OCI-M2 (cell line): ENCODE results near the gene RNF151.
"Not testable (repeated sequence)": the region's sequence is repeated elsewhere in the genome, so short reads cannot be mapped to it uniquely, and the experiment has no call there.

Experiments used
- DNase-seq: peaks from one replicate; lab custom pipeline; 2025; ENCODE audit not compliant: unreplicated experiment; lab: John Stamatoyannopoulos, UW

RNF151 gene

GRCh38 chr16:1938316-1938715 is 28.3 kb upstream of the RNF151 start:
- DNase-seq, result no peak

GRCh38 chr16:1938910-1939309 is 27.7 kb upstream of the RNF151 start:
- DNase-seq, result no peak

GRCh38 chr16:1939833-1940232 is 26.8 kb upstream of the RNF151 start:
- DNase-seq, result not testable (repeated sequence)

GRCh38 chr16:1940273-1941161 is 26.1 kb upstream of the RNF151 start:
- no peak for DNase-seq

GRCh38 chr16:1941162-1942046 is 25.3 kb upstream of the RNF151 start:
- no peak for DNase-seq

- DNase-seq, result no peak
Measured at GRCh38 chr16:1942047-1942809, 24.4 kb upstream of the RNF151 start.

- peak; percentile 84 for DNase-seq
Measured at GRCh38 chr16:1942810-1943726, 23.6 kb upstream of the RNF151 start, which contains the start of gene MSRB1. MSRB1 (minus strand) TSS chr16:1943199; CDS start chr16:1943156, 43 bp downstream.

GRCh38 chr16:1944612-1945199 is 21.9 kb upstream of the RNF151 start:
- no peak for DNase-seq

- no peak for DNase-seq
Measured at GRCh38 chr16:1945559-1946391, 20.9 kb upstream of the RNF151 start.

- DNase-seq, result no peak
Measured at GRCh38 chr16:1946495-1947368, 19.9 kb upstream of the RNF151 start.

- no peak for DNase-seq
Measured at GRCh38 chr16:1947369-1947670, 19.3 kb upstream of the RNF151 start.

GRCh38 chr16:1949507-1949906 is 17.1 kb upstream of the RNF151 start:
- no peak for DNase-seq

GRCh38 chr16:1950047-1950446 is 16.6 kb upstream of the RNF151 start:
- DNase-seq, result no peak

- DNase-seq, result no peak
Measured at GRCh38 chr16:1950559-1950958, 16.1 kb upstream of the RNF151 start.

- DNase-seq, result no peak
Measured at GRCh38 chr16:1953734-1954133, 12.9 kb upstream of the RNF151 start.

- DNase-seq, result not testable (repeated sequence)
Measured at GRCh38 chr16:1957434-1958142, 9.1 kb upstream of the RNF151 start.

- not testable (repeated sequence) for DNase-seq
Measured at GRCh38 chr16:1958143-1958491, 8.5 kb upstream of the RNF151 start.
